ENCODE measurements around the gene PBX1. TPM values are rescaled to one million over a fixed set of nuclear protein-coding genes. Genes with fewer than 3 reads are reported as not detected.

The PBX1 gene
- total RNA-seq, 1 donor from 2014 or later: 44.2 TPM

DNA sequence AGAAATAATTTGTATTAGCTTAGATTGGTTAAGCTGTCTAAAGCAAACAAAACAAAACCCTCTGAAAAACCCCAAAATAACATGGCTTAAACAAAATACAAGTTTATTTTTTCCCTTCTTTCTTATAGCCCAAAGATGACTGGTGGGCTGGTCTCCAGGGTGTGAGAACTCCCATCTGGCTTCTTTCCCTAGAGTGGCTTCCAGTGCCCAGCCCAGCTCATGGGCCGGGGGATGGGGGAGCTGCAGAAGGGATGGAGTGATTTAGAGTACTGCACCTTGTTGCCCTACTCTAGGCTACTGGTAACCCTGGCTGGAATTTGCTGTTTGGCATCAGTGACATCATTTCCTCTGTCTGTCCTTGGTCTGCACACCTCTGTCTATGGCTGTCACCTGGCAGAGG is 223.0 kb downstream of the PBX1 start:
- no peak overlapping the region for H3K27ac Mint-ChIP-seq (ENCODE audit: unreplicated experiment)
- TF ChIP-seq CTCF (IDR thresholded peaks at IDR 0.05; ENCODE audit: unreplicated experiment): no peak
- no peaks in the 10 kb centered on the region for H3K9me3 Mint-ChIP-seq (ENCODE audit: unreplicated experiment)
- no peak for DNase-seq (ENCODE audit: low spot score)
- H3K27me3 Mint-ChIP-seq (ENCODE audit: unreplicated experiment): peaks cover 2% of the 10 kb centered on the region
- H3K4me3 Mint-ChIP-seq (ENCODE audit: unreplicated experiment): no peak overlapping the region
- H3K4me1 Mint-ChIP-seq (ENCODE audit: unreplicated experiment): peaks cover 38% of the 10 kb centered on the region
- H3K36me3 Mint-ChIP-seq (ENCODE audit: low read depth, unreplicated experiment): no peaks in the 10 kb centered on the region

DNA sequence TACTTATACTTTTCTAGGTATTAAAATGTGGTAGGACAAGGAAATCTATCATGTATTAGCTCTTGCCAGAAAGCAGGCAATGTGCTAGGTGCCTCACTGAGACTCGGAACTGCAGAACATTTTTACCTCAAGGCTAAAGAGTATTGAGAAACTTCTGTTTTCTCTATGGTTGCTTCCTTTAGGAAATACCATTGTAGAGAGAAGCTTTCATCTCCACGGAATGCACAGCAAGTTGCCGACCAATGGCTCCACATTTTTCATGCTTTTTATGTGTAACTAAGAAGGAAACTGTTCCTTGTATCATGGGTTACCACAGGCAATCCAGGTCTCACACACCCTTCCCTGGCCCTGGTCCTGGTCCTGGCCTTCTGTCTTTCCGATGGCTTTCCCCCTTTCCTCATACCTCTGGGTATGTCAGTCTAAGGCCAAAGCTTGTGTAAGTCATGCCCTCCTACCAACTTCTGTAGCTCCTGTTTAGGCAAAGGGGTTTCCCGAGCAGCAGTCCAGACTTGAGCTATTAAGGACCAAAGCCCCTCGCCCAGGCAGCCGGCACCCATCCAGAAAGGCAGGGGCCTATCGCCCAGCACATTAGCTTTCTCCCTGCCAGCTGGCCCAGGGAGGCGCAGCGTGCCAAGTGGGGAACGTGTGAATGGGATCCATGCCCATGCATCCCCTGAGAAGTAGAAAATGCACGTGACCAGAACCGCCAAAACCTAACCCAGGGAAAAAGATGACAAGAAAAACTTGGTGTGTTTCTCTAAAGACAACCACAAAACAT is 225.0 kb downstream of the PBX1 start:
- no peak overlapping the region for H3K27ac Mint-ChIP-seq (ENCODE audit: unreplicated experiment)
- H3K27me3 Mint-ChIP-seq (ENCODE audit: unreplicated experiment): peaks cover 5% of the 10 kb centered on the region
- DNase-seq (ENCODE audit: low spot score): no peak
- no peak overlapping the region for H3K4me3 Mint-ChIP-seq (ENCODE audit: unreplicated experiment)
- no peaks in the 10 kb centered on the region for H3K9me3 Mint-ChIP-seq (ENCODE audit: unreplicated experiment)
- no peak for TF ChIP-seq CTCF (IDR thresholded peaks at IDR 0.05; ENCODE audit: unreplicated experiment)
- H3K4me1 Mint-ChIP-seq (ENCODE audit: unreplicated experiment): peaks cover 42% of the 10 kb centered on the region
- no peaks in the 10 kb centered on the region for H3K36me3 Mint-ChIP-seq (ENCODE audit: low read depth, unreplicated experiment)

DNA sequence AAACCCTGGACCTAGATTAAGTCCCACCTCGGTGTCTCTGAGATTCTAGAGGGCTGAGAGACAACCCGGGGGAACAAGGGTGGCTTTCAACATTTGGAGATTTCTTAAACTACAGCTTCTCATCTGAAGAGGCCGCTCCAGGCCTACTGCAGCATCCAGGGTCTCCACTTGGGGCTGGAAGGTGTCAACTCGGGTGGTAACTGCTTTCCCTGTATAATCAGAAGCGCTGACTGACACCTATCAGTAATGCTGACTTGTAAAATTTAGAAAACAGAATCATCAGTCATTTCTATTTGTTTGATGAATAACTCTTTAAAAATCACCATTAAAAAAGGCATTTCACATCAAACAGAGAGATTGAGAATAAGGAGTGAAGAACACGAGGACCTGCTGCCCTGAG is 226.0 kb downstream of the PBX1 start:
- H3K4me1 Mint-ChIP-seq (ENCODE audit: unreplicated experiment): peaks cover 39% of the 10 kb centered on the region
- H3K27ac Mint-ChIP-seq (ENCODE audit: unreplicated experiment): no peak overlapping the region
- no peak for DNase-seq (ENCODE audit: low spot score)
- no peak for TF ChIP-seq CTCF (IDR thresholded peaks at IDR 0.05; ENCODE audit: unreplicated experiment)
- H3K4me3 Mint-ChIP-seq (ENCODE audit: unreplicated experiment): no peak overlapping the region
- H3K9me3 Mint-ChIP-seq (ENCODE audit: unreplicated experiment): no peaks in the 10 kb centered on the region
- no peaks in the 10 kb centered on the region for H3K36me3 Mint-ChIP-seq (ENCODE audit: low read depth, unreplicated experiment)
- H3K27me3 Mint-ChIP-seq (ENCODE audit: unreplicated experiment): peaks cover 8% of the 10 kb centered on the region

DNA sequence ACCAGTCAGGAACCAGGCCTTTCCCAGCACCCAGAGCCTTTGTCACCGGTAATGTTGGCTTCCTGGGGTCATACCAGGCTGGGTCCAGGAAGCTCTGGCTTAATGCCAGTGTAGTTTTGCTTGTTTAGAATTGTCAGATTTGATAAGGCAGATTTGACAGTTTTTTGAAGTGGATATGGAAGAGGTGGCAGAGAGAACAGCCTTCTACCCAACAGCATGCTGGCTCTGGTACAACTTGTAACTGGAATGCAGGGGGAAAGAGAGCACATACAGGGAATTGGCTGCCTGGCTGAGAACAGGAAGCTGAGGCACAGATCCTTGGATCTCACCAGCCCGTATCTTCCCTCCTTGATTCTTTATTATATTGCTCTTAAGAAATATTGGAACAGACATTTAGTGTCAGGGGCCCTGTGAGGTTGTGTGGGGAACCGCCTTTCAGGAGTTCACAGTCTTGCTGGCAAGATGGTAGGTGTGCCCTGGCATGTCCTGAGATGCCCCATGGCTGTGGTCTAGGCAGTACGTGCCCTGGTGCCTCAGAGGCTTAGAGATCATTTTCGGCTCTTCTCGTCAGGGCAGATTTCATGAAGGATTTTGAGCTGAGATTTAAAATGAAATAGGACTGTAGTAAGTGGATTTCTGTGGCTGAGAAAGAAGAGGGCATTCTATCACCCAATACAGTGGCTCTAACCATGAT is 227.0 kb downstream of the PBX1 start:
- Mint-ChIP-seq H3K4me3 (ENCODE audit: unreplicated experiment) (no peak overlapping the region), H3K27me3 (ENCODE audit: unreplicated experiment) (peaks cover 8% of the 10 kb centered on the region), H3K9me3 (ENCODE audit: unreplicated experiment) (no peaks in the 10 kb centered on the region), H3K4me1 (ENCODE audit: unreplicated experiment) (peaks cover 33% of the 10 kb centered on the region), H3K36me3 (ENCODE audit: low read depth, unreplicated experiment) (no peaks in the 10 kb centered on the region), H3K27ac (ENCODE audit: unreplicated experiment) (no peak overlapping the region)
- no peak for DNase-seq (ENCODE audit: low spot score)
- TF ChIP-seq CTCF (IDR thresholded peaks at IDR 0.05; ENCODE audit: unreplicated experiment): no peak
